ENCODE results near the gene PCNX1. TPM values are rescaled to one million over a fixed set of nuclear protein-coding genes. Genes with fewer than 3 reads are reported as not detected.

Gene PCNX1
- total and polyA plus RNA-seq, 4 donors: 5.7 to 41.2 (median 18.2) TPM

DNA sequence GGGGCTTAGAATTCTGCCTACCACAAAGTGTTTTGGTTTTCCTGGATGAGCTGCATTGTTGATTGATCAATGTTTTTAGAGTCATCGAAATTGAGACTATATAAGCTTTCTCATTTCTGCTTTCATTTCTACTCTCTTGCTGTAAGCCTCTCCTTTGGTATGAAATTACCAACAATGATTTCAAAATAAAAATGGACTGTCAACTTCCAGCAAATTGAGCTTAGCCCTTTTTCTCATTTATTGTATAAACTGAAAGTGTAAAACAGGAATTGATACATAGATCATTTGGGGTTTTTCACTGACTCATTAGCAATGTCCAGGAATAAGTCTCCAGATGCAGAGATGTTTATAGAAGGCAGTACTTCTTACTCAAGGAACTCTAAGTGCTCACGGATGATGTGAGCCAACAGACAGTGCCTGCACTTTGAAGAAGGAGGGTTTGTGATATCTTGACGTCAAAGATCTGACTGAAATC is 20.0 kb upstream of the PCNX1 start:
- H3K9ac ChIP-seq (ENCODE audit: low read depth in 1 of 2, low read length in 2 of 2): no peak overlapping the region
- H3K36me3 ChIP-seq (ENCODE audit: control insufficient read depth in 4 of 4, insufficient read depth in 3 of 4, low read depth in 1 of 4, low read length in 3 of 4): no peaks in the 10 kb centered on the region
- WGBS: 48% methylated on average over 3 of the region's 3 CpGs
- H3K9me3 ChIP-seq (ENCODE audit: control insufficient read depth in 4 of 4, low read length in 3 of 4): no peaks in the 10 kb centered on the region
- no peak overlapping the region for H3K4me3 ChIP-seq (ENCODE audit: low read depth in 1 of 3, low read length in 3 of 3)
- no peak for DNase-seq (ENCODE audit: low spot score)
- H3K27ac ChIP-seq (ENCODE audit: low read depth in 1 of 2, low read length in 2 of 2): no peak overlapping the region
- TF ChIP-seq GABPA (IDR thresholded peaks at IDR 0.05 in 1 of 2, conservative IDR thresholded peaks at IDR 0.05 in 1 of 2) (no peak), SP1 (IDR thresholded peaks at IDR 0.05) (no peak), HNF4G (IDR thresholded peaks at IDR 0.05) (no peak), FOXA1 (IDR thresholded peaks at IDR 0.05) (no peak), JUND (IDR thresholded peaks at IDR 0.05) (no peak), EGR1 (IDR thresholded peaks at IDR 0.05; ENCODE audit: low read depth in 2 of 2) (no peak), NR2F2 (IDR thresholded peaks at IDR 0.05) (no peak), TAF1 (conservative IDR thresholded peaks at IDR 0.05) (no peak), RAD21 (IDR thresholded peaks at IDR 0.05) (no peak), HNF4A (conservative IDR thresholded peaks at IDR 0.05) (no peak)
- TF ChIP-seq, protein P1, sequence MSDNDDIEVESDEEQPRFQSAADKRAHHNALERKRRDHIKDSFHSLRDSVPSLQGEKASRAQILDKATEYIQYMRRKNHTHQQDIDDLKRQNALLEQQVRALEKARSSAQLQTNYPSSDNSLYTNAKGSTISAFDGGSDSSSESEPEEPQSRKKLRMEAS (IDR thresholded peaks at IDR 0.05): no peak
- TF ChIP-seq, protein P2, sequence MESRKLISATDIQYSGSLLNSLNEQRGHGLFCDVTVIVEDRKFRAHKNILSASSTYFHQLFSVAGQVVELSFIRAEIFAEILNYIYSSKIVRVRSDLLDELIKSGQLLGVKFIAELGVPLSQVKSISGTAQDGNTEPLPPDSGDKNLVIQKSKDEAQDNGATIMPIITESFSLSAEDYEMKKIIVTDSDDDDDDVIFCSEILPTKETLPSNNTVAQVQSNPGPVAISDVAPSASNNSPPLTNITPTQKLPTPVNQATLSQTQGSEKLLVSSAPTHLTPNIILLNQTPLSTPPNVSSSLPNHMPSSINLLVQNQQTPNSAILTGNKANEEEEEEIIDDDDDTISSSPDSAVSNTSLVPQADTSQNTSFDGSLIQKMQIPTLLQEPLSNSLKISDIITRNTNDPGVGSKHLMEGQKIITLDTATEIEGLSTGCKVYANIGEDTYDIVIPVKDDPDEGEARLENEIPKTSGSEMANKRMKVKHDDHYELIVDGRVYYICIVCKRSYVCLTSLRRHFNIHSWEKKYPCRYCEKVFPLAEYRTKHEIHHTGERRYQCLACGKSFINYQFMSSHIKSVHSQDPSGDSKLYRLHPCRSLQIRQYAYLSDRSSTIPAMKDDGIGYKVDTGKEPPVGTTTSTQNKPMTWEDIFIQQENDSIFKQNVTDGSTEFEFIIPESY (IDR thresholded peaks at IDR 0.05): no peak
- TF ChIP-seq, protein P3, sequence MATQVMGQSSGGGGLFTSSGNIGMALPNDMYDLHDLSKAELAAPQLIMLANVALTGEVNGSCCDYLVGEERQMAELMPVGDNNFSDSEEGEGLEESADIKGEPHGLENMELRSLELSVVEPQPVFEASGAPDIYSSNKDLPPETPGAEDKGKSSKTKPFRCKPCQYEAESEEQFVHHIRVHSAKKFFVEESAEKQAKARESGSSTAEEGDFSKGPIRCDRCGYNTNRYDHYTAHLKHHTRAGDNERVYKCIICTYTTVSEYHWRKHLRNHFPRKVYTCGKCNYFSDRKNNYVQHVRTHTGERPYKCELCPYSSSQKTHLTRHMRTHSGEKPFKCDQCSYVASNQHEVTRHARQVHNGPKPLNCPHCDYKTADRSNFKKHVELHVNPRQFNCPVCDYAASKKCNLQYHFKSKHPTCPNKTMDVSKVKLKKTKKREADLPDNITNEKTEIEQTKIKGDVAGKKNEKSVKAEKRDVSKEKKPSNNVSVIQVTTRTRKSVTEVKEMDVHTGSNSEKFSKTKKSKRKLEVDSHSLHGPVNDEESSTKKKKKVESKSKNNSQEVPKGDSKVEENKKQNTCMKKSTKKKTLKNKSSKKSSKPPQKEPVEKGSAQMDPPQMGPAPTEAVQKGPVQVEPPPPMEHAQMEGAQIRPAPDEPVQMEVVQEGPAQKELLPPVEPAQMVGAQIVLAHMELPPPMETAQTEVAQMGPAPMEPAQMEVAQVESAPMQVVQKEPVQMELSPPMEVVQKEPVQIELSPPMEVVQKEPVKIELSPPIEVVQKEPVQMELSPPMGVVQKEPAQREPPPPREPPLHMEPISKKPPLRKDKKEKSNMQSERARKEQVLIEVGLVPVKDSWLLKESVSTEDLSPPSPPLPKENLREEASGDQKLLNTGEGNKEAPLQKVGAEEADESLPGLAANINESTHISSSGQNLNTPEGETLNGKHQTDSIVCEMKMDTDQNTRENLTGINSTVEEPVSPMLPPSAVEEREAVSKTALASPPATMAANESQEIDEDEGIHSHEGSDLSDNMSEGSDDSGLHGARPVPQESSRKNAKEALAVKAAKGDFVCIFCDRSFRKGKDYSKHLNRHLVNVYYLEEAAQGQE (IDR thresholded peaks at IDR 0.05): no peak
- TF ChIP-seq, protein P4, sequence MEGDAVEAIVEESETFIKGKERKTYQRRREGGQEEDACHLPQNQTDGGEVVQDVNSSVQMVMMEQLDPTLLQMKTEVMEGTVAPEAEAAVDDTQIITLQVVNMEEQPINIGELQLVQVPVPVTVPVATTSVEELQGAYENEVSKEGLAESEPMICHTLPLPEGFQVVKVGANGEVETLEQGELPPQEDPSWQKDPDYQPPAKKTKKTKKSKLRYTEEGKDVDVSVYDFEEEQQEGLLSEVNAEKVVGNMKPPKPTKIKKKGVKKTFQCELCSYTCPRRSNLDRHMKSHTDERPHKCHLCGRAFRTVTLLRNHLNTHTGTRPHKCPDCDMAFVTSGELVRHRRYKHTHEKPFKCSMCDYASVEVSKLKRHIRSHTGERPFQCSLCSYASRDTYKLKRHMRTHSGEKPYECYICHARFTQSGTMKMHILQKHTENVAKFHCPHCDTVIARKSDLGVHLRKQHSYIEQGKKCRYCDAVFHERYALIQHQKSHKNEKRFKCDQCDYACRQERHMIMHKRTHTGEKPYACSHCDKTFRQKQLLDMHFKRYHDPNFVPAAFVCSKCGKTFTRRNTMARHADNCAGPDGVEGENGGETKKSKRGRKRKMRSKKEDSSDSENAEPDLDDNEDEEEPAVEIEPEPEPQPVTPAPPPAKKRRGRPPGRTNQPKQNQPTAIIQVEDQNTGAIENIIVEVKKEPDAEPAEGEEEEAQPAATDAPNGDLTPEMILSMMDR (IDR thresholded peaks at IDR 0.05; ENCODE audit: low read depth, low read length, missing input control): no peak
- H3K27me3 ChIP-seq (ENCODE audit: control insufficient read depth in 4 of 4, insufficient read depth in 4 of 4, low read length in 3 of 4): peaks cover 0 to 3% (median 0%) of the 10 kb centered on the region in 4 donors
- no peaks in the 10 kb centered on the region for H3K4me1 ChIP-seq (ENCODE audit: control insufficient read depth in 4 of 4, insufficient read depth in 4 of 4, low read length in 3 of 4)

DNA sequence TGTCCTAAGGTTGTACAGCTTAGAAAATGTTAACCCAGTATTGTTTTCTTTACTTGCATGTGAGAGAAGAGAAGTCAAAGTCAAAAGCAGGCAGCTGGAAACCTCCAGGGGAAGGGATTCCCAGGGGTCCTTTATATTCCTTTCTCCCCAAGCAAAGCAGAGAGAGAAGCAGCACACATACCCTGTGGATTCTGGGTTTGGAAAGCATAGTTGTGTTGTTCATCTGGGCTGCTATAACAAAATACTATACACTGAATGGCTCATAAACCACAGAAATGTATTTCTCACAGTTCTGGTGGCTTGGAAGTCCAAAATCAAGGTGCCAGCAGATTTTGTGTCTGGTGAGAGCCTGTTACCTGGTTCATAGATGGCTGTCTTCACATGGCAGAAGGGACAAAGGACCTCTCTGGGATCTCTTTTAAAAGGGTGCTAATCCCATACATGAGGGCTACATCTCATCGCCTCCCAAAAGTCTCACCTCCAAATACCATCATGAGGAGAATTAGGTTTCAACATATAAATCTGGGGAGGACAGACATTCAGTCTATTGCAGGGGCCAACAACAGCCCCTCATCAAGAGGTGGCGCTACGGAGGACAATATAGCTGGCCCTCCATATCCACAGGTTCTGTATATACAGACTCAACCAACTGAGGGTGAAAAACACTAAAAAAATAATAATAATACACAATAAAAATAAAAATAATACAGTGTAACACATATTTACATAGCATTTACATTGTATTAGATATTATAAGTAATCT is 19.3 kb upstream of the PCNX1 start:
- no peak for DNase-seq (ENCODE audit: low spot score)
- H3K27ac ChIP-seq (ENCODE audit: low read depth in 1 of 2, low read length in 2 of 2): no peak overlapping the region
- H3K4me3 ChIP-seq (ENCODE audit: low read depth in 1 of 3, low read length in 3 of 3): no peak overlapping the region
- no peaks in the 10 kb centered on the region for H3K4me1 ChIP-seq (ENCODE audit: control insufficient read depth in 4 of 4, insufficient read depth in 4 of 4, low read length in 3 of 4)
- H3K9me3 ChIP-seq (ENCODE audit: control insufficient read depth in 4 of 4, low read length in 3 of 4): no peaks in the 10 kb centered on the region
- H3K27me3 ChIP-seq (ENCODE audit: control insufficient read depth in 4 of 4, insufficient read depth in 4 of 4, low read length in 3 of 4): peaks cover 0 to 3% (median 0%) of the 10 kb centered on the region in 4 donors
- H3K9ac ChIP-seq (ENCODE audit: low read depth in 1 of 2, low read length in 2 of 2): no peak overlapping the region
- no peaks in the 10 kb centered on the region for H3K36me3 ChIP-seq (ENCODE audit: control insufficient read depth in 4 of 4, insufficient read depth in 3 of 4, low read depth in 1 of 4, low read length in 3 of 4)
- 81% methylated on average over 3 of the region's 3 CpGs for WGBS
- TF ChIP-seq, protein P4 (IDR thresholded peaks at IDR 0.05; ENCODE audit: low read depth, low read length, missing input control): no peak
- TF ChIP-seq, protein P2 (IDR thresholded peaks at IDR 0.05): no peak
- TF ChIP-seq TAF1 (conservative IDR thresholded peaks at IDR 0.05): no peak
- TF ChIP-seq, protein P1 (IDR thresholded peaks at IDR 0.05): no peak

Data from liver (tissue), 9 donors.